ENCODE measurements around the gene VIL1. TPM values are rescaled to one million over a fixed set of nuclear protein-coding genes. Genes with fewer than 3 reads are reported as not detected.

The VIL1 gene
- total and polyA plus RNA-seq, 2 donors from 2014 or later = 9.0 to 10.5 TPM

DNA sequence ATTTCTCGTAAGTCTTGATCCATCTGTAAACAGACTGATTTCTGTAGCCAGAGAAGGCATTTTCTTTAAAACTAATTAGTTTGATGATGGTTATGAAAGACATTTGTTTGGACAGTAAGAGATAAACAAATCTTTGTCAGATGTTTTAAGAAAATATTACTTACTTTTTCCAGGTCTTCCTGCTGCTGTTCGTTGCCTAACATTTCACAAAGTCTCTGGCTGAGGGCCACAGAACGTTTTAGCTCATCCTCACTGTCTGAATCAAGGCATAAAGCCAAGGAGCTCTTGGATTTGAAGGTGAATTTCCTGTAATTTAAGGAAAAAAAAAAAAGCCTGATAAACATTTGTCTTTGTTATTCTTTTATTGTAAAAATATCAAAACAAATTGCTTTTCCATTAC lies 57.8 kb downstream of the VIL1 start:
- intact Hi-C loops (cut with DNase I) = no loop called here
- Histone ChIP-seq H3K27ac (ENCODE audit: low read depth in 2 of 2, low read length in 2 of 2) (no peak overlapping the region), H3K9ac (ENCODE audit: low read length in 3 of 3) (no peak overlapping the region), H3K36me3 (ENCODE audit: control insufficient read depth in 2 of 3, insufficient read depth in 3 of 3, low read length in 3 of 3) (peaks cover under 1 to 8% (median 5%) of the 10 kb centered on the region in 3 donors), H3K4me1 (ENCODE audit: control insufficient read depth in 2 of 3, insufficient read depth in 2 of 3, low read depth in 1 of 3, low read length in 3 of 3) (peaks cover 0 to 2% (median 0%) of the 10 kb centered on the region in 3 donors), H3K9me3 (ENCODE audit: control insufficient read depth in 2 of 3, insufficient read depth in 1 of 3, low read length in 3 of 3) (no peaks in the 10 kb centered on the region), H3K27me3 (ENCODE audit: control insufficient read depth, insufficient read depth, low read length) (no peaks in the 10 kb centered on the region), H3K4me3 (ENCODE audit: low read length in 3 of 3) (no peak overlapping the region)
- no peak for DNase-seq
- TF ChIP-seq, protein P1, sequence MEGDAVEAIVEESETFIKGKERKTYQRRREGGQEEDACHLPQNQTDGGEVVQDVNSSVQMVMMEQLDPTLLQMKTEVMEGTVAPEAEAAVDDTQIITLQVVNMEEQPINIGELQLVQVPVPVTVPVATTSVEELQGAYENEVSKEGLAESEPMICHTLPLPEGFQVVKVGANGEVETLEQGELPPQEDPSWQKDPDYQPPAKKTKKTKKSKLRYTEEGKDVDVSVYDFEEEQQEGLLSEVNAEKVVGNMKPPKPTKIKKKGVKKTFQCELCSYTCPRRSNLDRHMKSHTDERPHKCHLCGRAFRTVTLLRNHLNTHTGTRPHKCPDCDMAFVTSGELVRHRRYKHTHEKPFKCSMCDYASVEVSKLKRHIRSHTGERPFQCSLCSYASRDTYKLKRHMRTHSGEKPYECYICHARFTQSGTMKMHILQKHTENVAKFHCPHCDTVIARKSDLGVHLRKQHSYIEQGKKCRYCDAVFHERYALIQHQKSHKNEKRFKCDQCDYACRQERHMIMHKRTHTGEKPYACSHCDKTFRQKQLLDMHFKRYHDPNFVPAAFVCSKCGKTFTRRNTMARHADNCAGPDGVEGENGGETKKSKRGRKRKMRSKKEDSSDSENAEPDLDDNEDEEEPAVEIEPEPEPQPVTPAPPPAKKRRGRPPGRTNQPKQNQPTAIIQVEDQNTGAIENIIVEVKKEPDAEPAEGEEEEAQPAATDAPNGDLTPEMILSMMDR (IDR thresholded peaks at IDR 0.05; ENCODE audit: borderline replicate concordance, extremely low read depth, insufficient read depth) = no peak
- peak; percentile 32 for FAIRE-seq

DNA sequence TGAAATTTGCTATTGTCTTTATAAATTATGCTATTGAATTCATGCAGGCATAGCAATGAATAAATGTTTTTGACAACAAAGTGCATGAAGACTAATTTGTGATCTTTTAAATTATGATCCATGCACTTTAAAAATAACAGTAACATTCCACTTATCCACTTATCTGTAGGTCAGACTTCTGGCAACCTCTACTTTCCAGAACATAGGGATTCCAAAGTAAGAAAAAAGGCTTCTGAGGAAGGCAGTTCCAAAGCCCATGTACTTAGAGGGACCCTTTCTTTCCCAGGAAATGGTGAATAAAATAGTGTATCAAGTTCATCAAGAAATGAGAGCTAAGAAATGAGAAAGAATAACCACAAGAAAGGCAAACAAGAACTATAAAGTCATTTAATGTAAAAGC lies 58.3 kb downstream of the VIL1 start:
- Histone ChIP-seq H3K9me3 (ENCODE audit: control insufficient read depth in 2 of 3, insufficient read depth in 1 of 3, low read length in 3 of 3) (no peaks in the 10 kb centered on the region), H3K9ac (ENCODE audit: low read length in 3 of 3) (no peak overlapping the region), H3K27ac (ENCODE audit: low read depth in 2 of 2, low read length in 2 of 2) (no peak overlapping the region), H3K36me3 (ENCODE audit: control insufficient read depth in 2 of 3, insufficient read depth in 3 of 3, low read length in 3 of 3) (peaks cover 3 to 8% (median 5%) of the 10 kb centered on the region in 3 donors), H3K4me3 (ENCODE audit: low read length in 3 of 3) (no peak overlapping the region), H3K4me1 (ENCODE audit: control insufficient read depth in 2 of 3, insufficient read depth in 2 of 3, low read depth in 1 of 3, low read length in 3 of 3) (no peaks in the 10 kb centered on the region), H3K27me3 (ENCODE audit: control insufficient read depth, insufficient read depth, low read length) (no peaks in the 10 kb centered on the region)
- intact Hi-C loops (cut with DNase I) = no loop called here
- DNase-seq (no peak), FAIRE-seq (no peak)
- TF ChIP-seq, protein P1 (IDR thresholded peaks at IDR 0.05; ENCODE audit: borderline replicate concordance, extremely low read depth, insufficient read depth) = no peak

- H3K36me3 ChIP-seq (ENCODE audit: control insufficient read depth in 2 of 3, insufficient read depth in 3 of 3, low read length in 3 of 3) = peaks cover 3 to 8% (median 5%) of the 10 kb centered on the region in 3 donors
- FAIRE-seq (no peak), DNase-seq (no peak)
- no peaks in the 10 kb centered on the region for H3K4me1 ChIP-seq (ENCODE audit: control insufficient read depth in 2 of 3, insufficient read depth in 2 of 3, low read depth in 1 of 3, low read length in 3 of 3)
- H3K9ac ChIP-seq (ENCODE audit: low read length in 3 of 3) = no peak overlapping the region
- TF ChIP-seq, protein P1 (IDR thresholded peaks at IDR 0.05; ENCODE audit: borderline replicate concordance, extremely low read depth, insufficient read depth) = no peak
- H3K4me3 ChIP-seq (ENCODE audit: low read length in 3 of 3) = no peak overlapping the region
- no peak overlapping the region for H3K27ac ChIP-seq (ENCODE audit: low read depth in 2 of 2, low read length in 2 of 2)
- H3K27me3 ChIP-seq (ENCODE audit: control insufficient read depth, insufficient read depth, low read length) = no peaks in the 10 kb centered on the region
- no peaks in the 10 kb centered on the region for H3K9me3 ChIP-seq (ENCODE audit: control insufficient read depth in 2 of 3, insufficient read depth in 1 of 3, low read length in 3 of 3)
- intact Hi-C loops (cut with DNase I) = no loop called here
These were observed 59.6 kb downstream of the VIL1 start for GRCh38 chr2:218478544-218478943.

- DNase-seq (no peak), FAIRE-seq (peak; percentile 32)
- H3K4me1 ChIP-seq (ENCODE audit: control insufficient read depth in 2 of 3, insufficient read depth in 2 of 3, low read depth in 1 of 3, low read length in 3 of 3) = no peaks in the 10 kb centered on the region
- H3K4me3 ChIP-seq (ENCODE audit: low read length in 3 of 3) = no peak overlapping the region
- TF ChIP-seq, protein P1 (IDR thresholded peaks at IDR 0.05; ENCODE audit: borderline replicate concordance, extremely low read depth, insufficient read depth) = no peak
- H3K9me3 ChIP-seq (ENCODE audit: control insufficient read depth in 2 of 3, insufficient read depth in 1 of 3, low read length in 3 of 3) = no peaks in the 10 kb centered on the region
- no peak overlapping the region for H3K9ac ChIP-seq (ENCODE audit: low read length in 3 of 3)
- peaks cover 0 to 3% (median 0%) of the 10 kb centered on the region in 3 donors for H3K36me3 ChIP-seq (ENCODE audit: control insufficient read depth in 2 of 3, insufficient read depth in 3 of 3, low read length in 3 of 3)
- intact Hi-C loops (cut with DNase I) = no loop called here
- no peaks in the 10 kb centered on the region for H3K27me3 ChIP-seq (ENCODE audit: control insufficient read depth, insufficient read depth, low read length)
- no peak overlapping the region for H3K27ac ChIP-seq (ENCODE audit: low read depth in 2 of 2, low read length in 2 of 2)
These were observed 60.7 kb downstream of the VIL1 start for GRCh38 chr2:218479595-218479994.

Measured in kidney (tissue), 14 donors.